ENCODE measurements around the gene RGS14.

The RGS14 gene

GRCh38 chr5:177382423-177383029, 24.8 kb downstream of the RGS14 start:
- DNase-seq (ENCODE audit: low read depth in 3 of 3): no peak

GRCh38 chr5:177383181-177383580, 25.5 kb downstream of the RGS14 start:
- DNase-seq (ENCODE audit: low read depth in 3 of 3): no peak

DNA sequence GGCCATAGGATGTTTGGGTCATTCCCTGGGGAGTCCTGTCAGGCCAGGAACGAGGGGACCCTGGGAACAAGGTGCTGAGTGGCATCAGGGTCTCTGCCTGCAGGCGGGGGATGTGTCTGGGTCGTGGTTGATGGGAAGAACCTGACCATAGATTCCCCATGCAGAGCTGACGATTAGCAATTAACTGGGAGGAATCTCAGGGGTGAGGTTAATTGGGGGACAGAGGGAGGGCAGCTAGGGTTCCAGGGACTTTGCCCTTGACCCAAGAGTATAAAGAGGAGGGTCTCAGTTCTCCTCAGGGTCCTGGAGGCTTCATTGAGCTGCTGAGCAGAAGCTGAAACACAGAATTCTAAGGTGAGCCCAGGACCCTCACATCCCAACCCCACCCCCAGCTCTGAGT, 26.4 kb downstream of the RGS14 start, which contains the start of gene SLC34A1:
Gene SLC34A1, plus strand, starts transcription at position 301 of the 400 bp plus-strand sequence. CDS start 1,308 bp downstream, outside the sequence.
- no peak for DNase-seq (ENCODE audit: low read depth in 3 of 3)

DNA sequence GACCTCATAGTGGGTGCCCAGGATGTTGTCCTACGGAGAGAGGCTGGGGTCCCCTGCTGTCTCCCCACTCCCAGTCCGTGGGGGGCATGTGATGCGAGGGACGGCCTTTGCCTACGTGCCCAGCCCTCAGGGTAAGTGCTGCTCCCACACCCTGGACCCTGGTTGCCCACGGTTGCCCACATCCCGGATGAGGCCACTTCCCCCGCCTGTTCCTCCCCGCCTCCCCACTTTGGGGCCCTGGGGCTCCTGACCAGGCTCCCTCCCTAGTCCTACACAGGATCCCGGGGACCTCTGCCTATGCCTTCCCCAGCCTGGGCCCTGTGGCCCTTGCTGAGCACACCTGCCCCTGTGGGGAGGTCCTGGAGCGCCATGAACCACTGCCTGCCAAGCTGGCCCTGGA, 28.0 kb downstream of the RGS14 start:
- no peak for DNase-seq (ENCODE audit: low read depth in 3 of 3)

- DNase-seq (ENCODE audit: low read depth in 3 of 3): no peak
Observed at GRCh38 chr5:177386542-177386941, 28.8 kb downstream of the RGS14 start.

GRCh38 chr5:177387405-177387804, 29.7 kb downstream of the RGS14 start:
- DNase-seq (ENCODE audit: low read depth in 3 of 3): no peak

DNA sequence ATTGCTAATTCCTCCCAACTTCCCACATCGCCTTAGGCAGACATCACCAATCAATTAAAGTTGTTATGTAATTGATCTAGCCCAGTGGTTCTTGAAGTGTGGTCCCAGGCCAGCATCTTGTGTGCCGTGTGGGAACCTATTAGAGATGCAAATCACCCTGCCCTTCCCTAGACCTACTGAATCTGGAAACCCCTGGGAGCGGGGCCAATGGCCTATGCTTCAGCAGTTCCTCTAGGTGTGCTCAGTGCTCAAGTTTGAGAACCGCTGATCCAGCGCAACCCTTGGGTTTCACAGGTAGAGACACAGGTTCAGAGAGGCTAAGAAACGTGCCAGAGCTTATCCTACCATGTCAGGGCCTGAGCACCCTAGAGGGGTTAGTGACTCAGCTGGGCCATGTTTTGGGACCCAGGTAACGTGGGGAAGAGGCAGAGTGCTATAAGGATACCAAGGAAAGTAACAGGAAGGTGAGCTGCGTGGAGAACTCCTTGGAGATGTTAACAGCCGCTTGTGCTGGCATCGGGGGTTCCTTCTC, 30.9 kb downstream of the RGS14 start:
- no peak for DNase-seq (ENCODE audit: low read depth in 3 of 3)

GRCh38 chr5:177389241-177390169, 31.8 kb downstream of the RGS14 start:
- peak in 2 of 3 experiments; percentile 44 to 50 for DNase-seq (ENCODE audit: low read depth in 3 of 3)

- DNase-seq (ENCODE audit: low read depth in 3 of 3): peak; percentile 78 to 84 (median 78)
Observed at GRCh38 chr5:177390363-177391300, 32.9 kb downstream of the RGS14 start.

- no peak for DNase-seq (ENCODE audit: low read depth in 3 of 3)
Observed at GRCh38 chr5:177392765-177393164, 35.0 kb downstream of the RGS14 start.

- DNase-seq (ENCODE audit: low read depth in 3 of 3): no peak
Observed at GRCh38 chr5:177393206-177393765, 35.6 kb downstream of the RGS14 start.

DNA sequence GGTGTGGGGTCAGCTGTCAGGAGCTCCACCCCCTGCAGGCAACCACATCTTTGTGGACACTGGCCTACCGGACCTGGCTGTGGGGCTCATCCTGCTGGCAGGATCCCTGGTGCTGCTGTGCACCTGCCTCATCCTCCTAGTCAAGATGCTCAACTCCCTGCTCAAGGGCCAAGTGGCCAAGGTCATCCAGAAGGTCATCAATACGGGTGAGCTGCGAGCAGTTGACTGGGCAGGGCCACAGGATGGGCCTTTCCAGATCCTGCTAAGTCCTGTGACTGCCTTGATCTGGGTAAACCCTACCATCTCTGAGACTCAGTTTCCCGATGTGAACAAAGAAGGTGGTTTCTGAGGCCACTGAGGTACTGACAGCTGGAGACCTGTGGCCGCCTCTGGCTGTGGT, 36.3 kb downstream of the RGS14 start:
- no peak for DNase-seq (ENCODE audit: low read depth in 3 of 3)

GRCh38 chr5:177396078-177396477, 38.4 kb downstream of the RGS14 start:
- no peak for DNase-seq (ENCODE audit: low read depth in 3 of 3)

DNA sequence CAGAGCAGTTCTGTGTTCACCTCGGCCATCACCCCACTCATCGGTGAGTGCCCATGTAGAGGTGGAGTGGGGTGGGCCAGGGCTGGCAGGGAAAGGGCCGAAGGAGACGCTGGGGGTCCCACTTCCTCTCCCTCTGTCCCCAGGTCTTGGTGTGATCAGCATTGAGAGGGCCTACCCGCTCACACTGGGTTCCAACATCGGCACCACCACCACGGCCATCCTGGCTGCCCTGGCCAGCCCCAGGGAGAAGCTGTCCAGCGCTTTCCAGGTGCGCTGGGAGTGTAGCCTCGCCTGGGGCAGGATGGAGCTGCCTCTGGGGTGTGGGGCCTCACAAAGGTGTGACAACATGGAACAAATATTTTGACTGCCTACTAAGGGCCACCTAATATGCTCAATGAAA, 39.1 kb downstream of the RGS14 start:
- no peak for DNase-seq (ENCODE audit: low read depth in 3 of 3)

GRCh38 chr5:177397875-177398390, 40.2 kb downstream of the RGS14 start:
- no peak for DNase-seq (ENCODE audit: low read depth in 3 of 3)

- DNase-seq (ENCODE audit: low read depth in 3 of 3): no peak
Observed at GRCh38 chr5:177399997-177400868, 42.5 kb downstream of the RGS14 start, which contains the start of gene PFN3. TSS of gene PFN3 (minus strand) at chr5:177400661. CDS start at chr5:177400576, 85 bp downstream.

- peak in 2 of 3 experiments; percentile 47 to 76 for DNase-seq (ENCODE audit: low read depth in 3 of 3)
Observed at GRCh38 chr5:177402271-177403043, 44.7 kb downstream of the RGS14 start.

- peak in 1 of 3 experiments; percentile 41 for DNase-seq (ENCODE audit: low read depth in 3 of 3)
Observed at GRCh38 chr5:177403102-177403791, 45.5 kb downstream of the RGS14 start.

All from stimulated activated CD4-positive, alpha-beta T cell treated with anti-CD3 and anti-CD28 coated beads, TNF-alpha, amount 100 ng/mL, for 24 hours (primary cell).